Natural killer cell (primary cell): ENCODE data around the gene BRD7. TPM values are rescaled to one million over a fixed set of nuclear protein-coding genes. Genes with fewer than 3 reads are reported as not detected.

Experiments used
- ATAC-seq, 3 donors: fragments of 150-1000 bp in 2 of 3; fragments of 200-7000 bp in 1 of 3; cut with Tn5 transposase; 1 replicate in 1 of 3; 2 replicates in 2 of 3; pipeline ENCODE4 v1.10.0; 2021; ENCODE audit warnings: mild to moderate bottlenecking in 2 of 3, moderate library complexity in 2 of 3
- DNase-seq, 2 donors: peaks; one replicate each; pipeline versions ENCODE4 v3.0.0 to v3.0.0-alpha.2; 2013 to 2021; ENCODE audit warnings: mixed read lengths in 1 of 2
- H3K27ac ChIP-seq: one replicate; pipeline ENCODE4 v1.5.1; 2013; ENCODE audit warnings: mild to moderate bottlenecking, low read length
- H3K27me3 ChIP-seq: one replicate; pipeline ENCODE4 v1.6.1; 2013; ENCODE audit warnings: low read length; ENCODE audit not compliant: control insufficient read depth, insufficient read depth
- H3K36me3 ChIP-seq: one replicate; pipeline ENCODE4 v1.6.1; 2013; ENCODE audit warnings: low read length; ENCODE audit not compliant: control insufficient read depth, insufficient read depth
- H3K4me1 ChIP-seq: one replicate; pipeline ENCODE4 v1.6.1; 2013; ENCODE audit warnings: low read length; ENCODE audit not compliant: control insufficient read depth, insufficient read depth
- H3K4me3 ChIP-seq: one replicate; pipeline ENCODE4 v1.5.1; 2013; ENCODE audit warnings: low read length
- H3K9me3 ChIP-seq: one replicate; pipeline ENCODE4 v1.6.1; 2013; ENCODE audit warnings: low read length; ENCODE audit not compliant: control insufficient read depth, insufficient read depth
- H3K27ac Mint-ChIP-seq, 2 donors: one replicate each; pipeline ENCODE4 v1.8.0; 2022; ENCODE audit warnings: mild to moderate bottlenecking in 2 of 2, mixed read lengths in 2 of 2, moderate library complexity in 1 of 2
- H3K27me3 Mint-ChIP-seq, 2 donors: one replicate each; pipeline ENCODE4 v1.8.0; 2022; ENCODE audit warnings: low read depth in 2 of 2, mixed read lengths in 2 of 2
- H3K36me3 Mint-ChIP-seq: one replicate; pipeline ENCODE4 v1.8.0; 2022; ENCODE audit warnings: mixed read lengths
- H3K4me1 Mint-ChIP-seq, 2 donors: one replicate each; pipeline ENCODE4 v1.8.0; 2022; ENCODE audit warnings: mixed read lengths in 2 of 2
- H3K4me3 Mint-ChIP-seq: one replicate; pipeline ENCODE4 v1.8.0; 2022; ENCODE audit warnings: mild to moderate bottlenecking, moderate library complexity, mixed read lengths
- H3K9me3 Mint-ChIP-seq, 2 donors: one replicate each; pipeline ENCODE4 v1.8.0; 2022; ENCODE audit warnings: mixed read lengths in 2 of 2
- WGBS: methylation state at CpG from one replicate; pipeline ENCODE4 v1.1.7; 2013; ENCODE audit warnings: missing lambda C conversion rate; ENCODE audit not compliant: insufficient coverage; 5-methylcytosine and 5-hydroxymethylcytosine counted together
- intact Hi-C: fragments of 100-400 bp; cut with micrococcal nuclease; formaldehyde crosslinking; loops from one replicate; pipeline ENCODE4 v1.14.2; 2022
- total RNA-seq, 4 donors: library from RNA; stranded (reverse); fragments of 120-200 nt in 1 of 4; gene quantifications; one replicate each; pipeline versions ENCODE4 v1.2.3 to v1.2.4, GENCODE V29; 2013 to 2022
- TF ChIP-seq, protein P1 (sequence below): fragments of 200-600 bp; IDR thresholded peaks from one replicate; pipeline ENCODE4 v1.8.0; 2022; ENCODE audit warnings: antibody characterized with exemption

The BRD7 gene
- total RNA-seq, 3 donors from 2014 or later (not counting 1 experiment from before 2014, with no cell fraction given), result 89.2 to 118 (median 94.9) TPM

DNA sequence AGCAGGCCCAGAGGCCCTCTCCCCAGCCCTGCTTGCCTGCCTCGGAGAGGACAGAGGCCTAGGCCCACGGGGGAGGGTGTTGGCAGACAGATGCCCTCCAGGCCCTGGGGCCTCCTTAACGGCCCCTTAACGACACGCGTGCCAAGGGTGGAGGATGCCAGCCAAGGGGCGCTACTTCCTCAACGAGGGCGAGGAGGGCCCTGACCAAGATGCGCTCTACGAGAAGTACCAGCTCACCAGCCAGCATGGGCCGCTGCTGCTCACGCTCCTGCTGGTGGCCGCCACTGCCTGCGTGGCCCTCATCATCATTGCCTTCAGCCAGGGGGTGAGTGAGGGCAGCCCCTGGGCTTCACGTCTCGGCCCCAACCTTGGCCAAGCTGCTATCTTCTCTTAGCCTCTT is 80.8 kb downstream of the BRD7 start:
- TF ChIP-seq, protein P1, sequence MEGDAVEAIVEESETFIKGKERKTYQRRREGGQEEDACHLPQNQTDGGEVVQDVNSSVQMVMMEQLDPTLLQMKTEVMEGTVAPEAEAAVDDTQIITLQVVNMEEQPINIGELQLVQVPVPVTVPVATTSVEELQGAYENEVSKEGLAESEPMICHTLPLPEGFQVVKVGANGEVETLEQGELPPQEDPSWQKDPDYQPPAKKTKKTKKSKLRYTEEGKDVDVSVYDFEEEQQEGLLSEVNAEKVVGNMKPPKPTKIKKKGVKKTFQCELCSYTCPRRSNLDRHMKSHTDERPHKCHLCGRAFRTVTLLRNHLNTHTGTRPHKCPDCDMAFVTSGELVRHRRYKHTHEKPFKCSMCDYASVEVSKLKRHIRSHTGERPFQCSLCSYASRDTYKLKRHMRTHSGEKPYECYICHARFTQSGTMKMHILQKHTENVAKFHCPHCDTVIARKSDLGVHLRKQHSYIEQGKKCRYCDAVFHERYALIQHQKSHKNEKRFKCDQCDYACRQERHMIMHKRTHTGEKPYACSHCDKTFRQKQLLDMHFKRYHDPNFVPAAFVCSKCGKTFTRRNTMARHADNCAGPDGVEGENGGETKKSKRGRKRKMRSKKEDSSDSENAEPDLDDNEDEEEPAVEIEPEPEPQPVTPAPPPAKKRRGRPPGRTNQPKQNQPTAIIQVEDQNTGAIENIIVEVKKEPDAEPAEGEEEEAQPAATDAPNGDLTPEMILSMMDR, result no peak
- ATAC-seq, result peak in 2 of 3 donors; percentile 10 to 35
- peak overlapping the region; percentile 31 for H3K27ac ChIP-seq
- 65% methylated on average over 17 of the region's 17 CpGs for WGBS
- DNase-seq, result no peak
- peaks cover 67 to 93% of the 10 kb centered on the region in 2 donors for H3K4me1 Mint-ChIP-seq
- H3K4me3 ChIP-seq, result no peak overlapping the region
- no peaks in the 10 kb centered on the region for H3K9me3 Mint-ChIP-seq
- H3K27ac Mint-ChIP-seq, result peak overlapping the region; percentile 87 to 89
- H3K36me3 Mint-ChIP-seq, result no peaks in the 10 kb centered on the region
- no peaks in the 10 kb centered on the region for H3K27me3 ChIP-seq
- no peak overlapping the region for H3K4me3 Mint-ChIP-seq
- intact Hi-C loops, result no loop called here
- H3K9me3 ChIP-seq, result no peaks in the 10 kb centered on the region
- H3K27me3 Mint-ChIP-seq, result no peaks in the 10 kb centered on the region
- peaks cover 54% of the 10 kb centered on the region for H3K36me3 ChIP-seq
- H3K4me1 ChIP-seq, result peaks cover 85% of the 10 kb centered on the region

DNA sequence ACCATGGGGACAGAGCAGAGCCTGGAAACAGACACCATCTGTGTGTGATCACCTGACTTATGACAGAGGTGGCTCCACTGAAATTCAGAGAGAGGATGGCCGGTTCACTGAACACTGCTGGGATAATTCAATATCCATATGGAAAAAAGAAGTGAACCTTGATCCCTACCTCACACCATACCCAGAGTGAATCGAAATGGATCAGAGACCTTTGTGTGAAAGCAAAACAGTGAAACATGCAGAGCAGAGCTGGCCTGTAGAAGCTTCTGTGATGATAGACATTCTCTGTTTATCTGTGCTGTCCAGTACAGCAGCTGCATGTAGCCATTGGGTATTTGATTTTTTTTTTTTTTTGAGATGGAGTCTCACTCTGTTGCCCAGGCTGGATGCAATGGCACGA is 82.1 kb downstream of the BRD7 start:
- H3K27ac ChIP-seq, result no peak overlapping the region
- Mint-ChIP-seq H3K4me1 (peaks cover 71 to 93% of the 10 kb centered on the region in 2 donors), H3K4me3 (peak overlapping the region; percentile 28), H3K27me3 (no peaks in the 10 kb centered on the region), H3K9me3 (no peaks in the 10 kb centered on the region), H3K36me3 (no peaks in the 10 kb centered on the region), H3K27ac (peak overlapping the region; percentile 91 to 99)
- 97% methylated on average over 3 of the region's 3 CpGs for WGBS
- no peaks in the 10 kb centered on the region for H3K27me3 ChIP-seq
- intact Hi-C loops, result no loop called here
- H3K4me3 ChIP-seq, result no peak overlapping the region
- DNase-seq (no peak), ATAC-seq (no peak)
- H3K36me3 ChIP-seq, result peaks cover 42% of the 10 kb centered on the region
- H3K9me3 ChIP-seq, result no peaks in the 10 kb centered on the region
- H3K4me1 ChIP-seq, result peaks cover 90% of the 10 kb centered on the region
- TF ChIP-seq, protein P1, result no peak

GRCh38 chr16:50285406-50286003 is 83.3 kb downstream of the BRD7 start:
- Mint-ChIP-seq H3K4me1 (peaks cover 67 to 93% of the 10 kb centered on the region in 2 donors), H3K4me3 (peak overlapping the region; percentile 91), H3K27ac (peak overlapping the region; percentile 91 to 99), H3K27me3 (no peaks in the 10 kb centered on the region), H3K9me3 (no peaks in the 10 kb centered on the region), H3K36me3 (no peaks in the 10 kb centered on the region)
- H3K4me3 ChIP-seq, result no peak overlapping the region
- peaks cover 36% of the 10 kb centered on the region for H3K36me3 ChIP-seq
- H3K4me1 ChIP-seq, result peaks cover 90% of the 10 kb centered on the region
- ATAC-seq, result no peak
- TF ChIP-seq, protein P1, result no peak
- WGBS, result 75% methylated on average over 5 of the region's 5 CpGs
- peak overlapping the region; percentile 85 for H3K27ac ChIP-seq
- intact Hi-C loops, result no loop called here
- DNase-seq, result no peak
- H3K27me3 ChIP-seq, result no peaks in the 10 kb centered on the region
- H3K9me3 ChIP-seq, result no peaks in the 10 kb centered on the region
